Heart right ventricle (tissue), 16 donors: ENCODE results near the gene CELSR3. TPM values are rescaled to one million over a fixed set of nuclear protein-coding genes. Genes with fewer than 3 reads are reported as not detected.

Experiments
- ATAC-seq, 8 donors: fragments of 200-7000 bp; cut with Tn5 transposase; one replicate each; pipeline ENCODE4 v1.9.1; 2020; ENCODE audit warnings: mild to moderate bottlenecking in 8 of 8, moderate library complexity in 8 of 8, moderate number of reproducible peaks in 1 of 8
- DNase-seq, 2 donors: peaks; one replicate each; pipeline ENCODE4 v3.0.0-alpha.2; 2020
- H3K27ac ChIP-seq, 10 donors: fragments of 200-600 bp; sonication (generic) in 2 of 10; one replicate each; pipeline versions ENCODE4 v1.5.0 to v1.8.0; 2020 to 2022; ENCODE audit warnings: mild to moderate bottlenecking in 3 of 10
- H3K27me3 ChIP-seq, 7 donors: fragments of 200-600 bp; one replicate each; pipeline ENCODE4 v1.8.0; 2021 to 2022; ENCODE audit warnings: mild to moderate bottlenecking in 2 of 7
- H3K36me3 ChIP-seq, 9 donors: fragments of 200-600 bp; sonication (generic) in 1 of 9; one replicate each; pipeline versions ENCODE4 v1.5.0 to v1.8.0; 2020 to 2022; ENCODE audit warnings: mild to moderate bottlenecking in 2 of 9
- H3K4me1 ChIP-seq, 9 donors: fragments of 200-600 bp; sonication (generic) in 1 of 9; one replicate each; pipeline versions ENCODE4 v1.5.0 to v1.8.0; 2020 to 2022; ENCODE audit warnings: mild to moderate bottlenecking in 4 of 9
- H3K4me3 ChIP-seq, 10 donors: fragments of 200-600 bp; sonication (generic) in 2 of 10; one replicate each; pipeline versions ENCODE4 v1.5.0 to v1.8.0; 2020 to 2022; ENCODE audit warnings: mild to moderate bottlenecking in 7 of 10, moderate library complexity in 2 of 10
- H3K9me3 ChIP-seq, 11 donors: fragments of 200-600 bp in 10 of 11; sonication (generic) in 2 of 11; one replicate each; pipeline versions ENCODE4 v1.5.0 to v1.8.0; 2013 to 2022; ENCODE audit warnings: mild to moderate bottlenecking in 2 of 11, control low read depth in 1 of 11, moderate library complexity in 1 of 11
- WGBS, 2 donors: extraction: QIAGEN DNeasy Blood & Tissue Kit; methylation state at CpG; one replicate each; pipeline ENCODE4 v1.1.7; 2013; ENCODE audit warnings: inconsistent platforms in 1 of 2; 5-methylcytosine and 5-hydroxymethylcytosine counted together
- intact Hi-C, 10 donors: fragments of 100-400 bp; cut with DNase I; formaldehyde crosslinking; loops; one replicate each; pipeline versions ENCODE4 v1.11.1 to v1.14.2; 2022
- polyA plus RNA-seq, 2 donors: library from polyadenylated mRNA; stranded (reverse); fragments of 200-250 nt; gene quantifications; one replicate each; pipeline ENCODE4 v1.2.3, GENCODE V29; 2013
- total RNA-seq, 10 donors: library from RNA; stranded (reverse); fragmentation: NEBNext Ultra II Directional in 3 of 10; extraction: Animal tissue kit (Norgen Biotek cat#: 25700) in 3 of 10; gene quantifications; one replicate each; pipeline versions ENCODE4 v1.2.1 to v1.2.4, GENCODE V29; 2021 to 2023
- TF ChIP-seq, protein P1 (sequence below), 9 donors: fragments of 200-600 bp; sonication (generic) in 2 of 9; IDR thresholded peaks; one replicate each; pipeline versions ENCODE4 v1.5.0 to v1.8.0; 2021 to 2022; ENCODE audit warnings: antibody characterized with exemption in 9 of 9, mild to moderate bottlenecking in 5 of 9, moderate library complexity in 1 of 9
- donor health status: Arrhythmogenic right ventricular cardiomyopathy.
- donor health status: ischemic (EF 13 %, LVEDD 7.1; RV severe dilation, severe dysfunction).
- donor health status: healthy with polysubstance abuse.
- donor health status: DM: no; HTN: yes; CAD: no.
- donor health status: DM: no; HTN: no; CAD: no.
- donor health status: ischemic (EF 25% LVEDD 6.9; RV normal size, moderate dysfunction).
- donor health status: ischemic (EF 25% LVEDD 5.7; RV mildly dilated, moderate dysfunction).
- donor health status: healthy.
- donor health status: DM: yes; HTN: yes; CAD: no.
- donor health status: Ischemic cardiomyopathy.
- donor health status: ischemic (EF 35%, LVEDD 5.7; RV mildly dilated, moderate dysfunction).
- donor health status: nonischemic (EF 11% LVEDD 7.7; RV severe dilation, severe dysfunction).
- donor health status: DM: yes; HTN: yes; CAD: no.
- donor health status: PGD.
- donor health status: ischemic (EF 29% LVEDD 5.4; RV normal size, mild dysfunction).
- donor health status: nonischemic (EF 23%, LVEDD 6.1; RV moderate dilation, normal function).

Gene CELSR3
- total and polyA plus RNA-seq, 12 donors: 0.10 to 0.44 (median 0.17) TPM

- TF ChIP-seq, protein P1, sequence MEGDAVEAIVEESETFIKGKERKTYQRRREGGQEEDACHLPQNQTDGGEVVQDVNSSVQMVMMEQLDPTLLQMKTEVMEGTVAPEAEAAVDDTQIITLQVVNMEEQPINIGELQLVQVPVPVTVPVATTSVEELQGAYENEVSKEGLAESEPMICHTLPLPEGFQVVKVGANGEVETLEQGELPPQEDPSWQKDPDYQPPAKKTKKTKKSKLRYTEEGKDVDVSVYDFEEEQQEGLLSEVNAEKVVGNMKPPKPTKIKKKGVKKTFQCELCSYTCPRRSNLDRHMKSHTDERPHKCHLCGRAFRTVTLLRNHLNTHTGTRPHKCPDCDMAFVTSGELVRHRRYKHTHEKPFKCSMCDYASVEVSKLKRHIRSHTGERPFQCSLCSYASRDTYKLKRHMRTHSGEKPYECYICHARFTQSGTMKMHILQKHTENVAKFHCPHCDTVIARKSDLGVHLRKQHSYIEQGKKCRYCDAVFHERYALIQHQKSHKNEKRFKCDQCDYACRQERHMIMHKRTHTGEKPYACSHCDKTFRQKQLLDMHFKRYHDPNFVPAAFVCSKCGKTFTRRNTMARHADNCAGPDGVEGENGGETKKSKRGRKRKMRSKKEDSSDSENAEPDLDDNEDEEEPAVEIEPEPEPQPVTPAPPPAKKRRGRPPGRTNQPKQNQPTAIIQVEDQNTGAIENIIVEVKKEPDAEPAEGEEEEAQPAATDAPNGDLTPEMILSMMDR (IDR thresholded peaks at IDR 0.05): no peak
- DNase-seq (no peak), ATAC-seq (no peak)
- 95 to 96% methylated on average over 4 of the region's 4 CpGs for WGBS, 2 donors
- H3K36me3 ChIP-seq: no peaks in the 10 kb centered on the region
- intact Hi-C loops: no loop called here
- peaks cover 0 to 30% (median 13%) of the 10 kb centered on the region in 11 donors for H3K9me3 ChIP-seq
- peaks cover 0 to 10% (median 0%) of the 10 kb centered on the region in 9 donors for H3K4me1 ChIP-seq
- no peaks in the 10 kb centered on the region for H3K27me3 ChIP-seq
- H3K27ac ChIP-seq: no peak overlapping the region
- no peak overlapping the region for H3K4me3 ChIP-seq
Observed at GRCh38 chr3:48617559-48617958, 45.1 kb downstream of the CELSR3 start.

DNA sequence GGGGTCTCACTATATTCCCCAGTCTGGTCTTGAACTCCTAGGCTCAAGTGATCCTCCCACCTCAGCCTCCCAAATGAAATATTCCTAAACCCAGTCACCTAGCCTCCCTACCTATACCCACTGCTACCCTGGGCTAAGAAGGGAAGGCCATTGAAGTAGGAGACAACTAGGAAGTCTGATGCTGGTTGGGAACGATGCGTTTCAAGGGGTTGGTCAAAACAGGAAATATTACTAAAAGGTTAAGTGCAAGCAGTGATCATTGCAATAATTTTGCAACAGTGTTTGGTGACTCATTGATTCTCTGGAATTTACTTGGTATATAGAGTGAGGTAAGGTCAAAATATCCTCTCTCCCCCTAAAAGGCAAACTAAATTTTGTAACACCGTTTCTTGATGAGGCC, 48.6 kb downstream of the CELSR3 start:
- Histone ChIP-seq H3K27ac (peak overlapping the region in 1 of 10 donors; percentile 31), H3K4me3 (no peak overlapping the region), H3K9me3 (peaks cover 0 to 30% (median 13%) of the 10 kb centered on the region in 11 donors), H3K27me3 (no peaks in the 10 kb centered on the region), H3K36me3 (no peaks in the 10 kb centered on the region), H3K4me1 (peaks cover 0 to 15% (median 5%) of the 10 kb centered on the region in 9 donors)
- ATAC-seq: no peak
- 61 to 68% methylated on average over 3 of the region's 3 CpGs for WGBS, 2 donors
- no peak for DNase-seq
- intact Hi-C loops: no loop called here
- TF ChIP-seq, protein P1 (IDR thresholded peaks at IDR 0.05): no peak

DNA sequence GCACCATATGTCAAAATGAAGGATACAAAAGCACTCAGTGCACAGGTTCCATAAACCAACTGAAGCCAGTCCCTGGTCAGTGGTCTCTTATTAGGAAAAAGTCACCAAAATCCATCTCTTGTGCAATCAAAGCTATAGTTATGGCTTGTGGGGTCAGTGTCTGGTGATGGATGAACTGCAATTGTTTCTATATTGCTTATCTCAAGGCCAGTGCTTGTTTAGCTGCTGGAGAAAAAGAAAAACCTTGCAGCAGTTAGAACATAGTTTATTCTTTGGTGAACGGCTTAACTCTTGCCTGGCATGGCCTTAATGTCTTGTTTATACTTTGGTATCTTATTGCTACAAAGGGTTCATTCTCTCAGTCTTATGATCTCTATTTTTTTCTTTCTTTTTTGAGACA, 50.4 kb downstream of the CELSR3 start:
- Histone ChIP-seq H3K4me1 (peaks cover 6 to 31% (median 21%) of the 10 kb centered on the region in 9 donors), H3K36me3 (peaks cover 0 to 10% (median 0%) of the 10 kb centered on the region in 9 donors), H3K27me3 (no peaks in the 10 kb centered on the region), H3K27ac (no peak overlapping the region), H3K4me3 (no peak overlapping the region), H3K9me3 (peaks cover 0 to 15% (median 4%) of the 10 kb centered on the region in 11 donors)
- no peak for DNase-seq
- TF ChIP-seq, protein P1 (IDR thresholded peaks at IDR 0.05): no peak
- intact Hi-C loops: no loop called here
- ATAC-seq: no peak
- 60 to 65% methylated on average over 1 of the region's 1 CpG for WGBS, 2 donors

GRCh38 chr3:48609088-48610005, 53.3 kb downstream of the CELSR3 start, which contains the start of gene UQCRC1:
Gene UQCRC1 (minus strand): TSS chr3:48609646. CDS start chr3:48609620, 26 bp downstream.
- ATAC-seq (peak; percentile 99 to 100 (median 100)), DNase-seq (peak; percentile 91 to 94)
- intact Hi-C loops: loop anchor here in 2 of 10 donors (5.0 kb wide), 1 partner anchor 52 kb away; the partner anchor contains the start of gene PFKFB4 (in 2 of the 2)
- H3K4me3 ChIP-seq: peak within 1 kb of the TSS; percentile 76 to 98 (median 84)
- H3K27me3 ChIP-seq: no peaks in the 10 kb centered on the region
- 1% methylated on average over 86 of the region's 86 CpGs for WGBS, 2 donors
- TF ChIP-seq, protein P1 (IDR thresholded peaks at IDR 0.05): peak; percentile 59 to 90 (median 80)
- H3K4me1 ChIP-seq: peaks cover 10 to 48% (median 25%) of the 10 kb centered on the region in 9 donors
- peaks cover 0 to 40% (median 25%) of the 10 kb centered on the region in 9 donors for H3K36me3 ChIP-seq
- H3K27ac ChIP-seq: peak within 1 kb of the TSS; percentile 85 to 99 (median 95)
- H3K9me3 ChIP-seq: no peaks in the 10 kb centered on the region
